Measurements from ENCODE around the gene ZBTB40.

- TF ChIP-seq, protein P1, sequence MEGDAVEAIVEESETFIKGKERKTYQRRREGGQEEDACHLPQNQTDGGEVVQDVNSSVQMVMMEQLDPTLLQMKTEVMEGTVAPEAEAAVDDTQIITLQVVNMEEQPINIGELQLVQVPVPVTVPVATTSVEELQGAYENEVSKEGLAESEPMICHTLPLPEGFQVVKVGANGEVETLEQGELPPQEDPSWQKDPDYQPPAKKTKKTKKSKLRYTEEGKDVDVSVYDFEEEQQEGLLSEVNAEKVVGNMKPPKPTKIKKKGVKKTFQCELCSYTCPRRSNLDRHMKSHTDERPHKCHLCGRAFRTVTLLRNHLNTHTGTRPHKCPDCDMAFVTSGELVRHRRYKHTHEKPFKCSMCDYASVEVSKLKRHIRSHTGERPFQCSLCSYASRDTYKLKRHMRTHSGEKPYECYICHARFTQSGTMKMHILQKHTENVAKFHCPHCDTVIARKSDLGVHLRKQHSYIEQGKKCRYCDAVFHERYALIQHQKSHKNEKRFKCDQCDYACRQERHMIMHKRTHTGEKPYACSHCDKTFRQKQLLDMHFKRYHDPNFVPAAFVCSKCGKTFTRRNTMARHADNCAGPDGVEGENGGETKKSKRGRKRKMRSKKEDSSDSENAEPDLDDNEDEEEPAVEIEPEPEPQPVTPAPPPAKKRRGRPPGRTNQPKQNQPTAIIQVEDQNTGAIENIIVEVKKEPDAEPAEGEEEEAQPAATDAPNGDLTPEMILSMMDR (IDR thresholded peaks at IDR 0.05 in 4 of 5, conservative IDR thresholded peaks at IDR 0.05 in 1 of 5), result no peak
- no peak for TF ChIP-seq POLR2A (IDR thresholded peaks at IDR 0.05)
Observed at GRCh38 chr1:22539510-22540118, 88.0 kb downstream of the ZBTB40 start.

All from gastrocnemius medialis (tissue), 4 donors.